Lower lobe of right lung (tissue), 2 donors: ENCODE results near the gene MTCL1. TPM values are rescaled to one million over a fixed set of nuclear protein-coding genes. Genes with fewer than 3 reads are reported as not detected.

Experiments used
- ATAC-seq, 2 donors: fragments of 200-7000 bp; cut with Tn5 transposase; one replicate each; pipeline ENCODE4 v1.9.1; 2020 to 2022; ENCODE audit warnings: mild to moderate bottlenecking in 2 of 2, moderate library complexity in 2 of 2
- DNase-seq: peaks from one replicate; pipeline ENCODE4 v3.0.0-alpha.2; 2020
- H3K27ac ChIP-seq: fragments of 200-600 bp; one replicate; pipeline ENCODE4 v1.8.0; 2022
- H3K27me3 ChIP-seq: fragments of 200-600 bp; one replicate; pipeline ENCODE4 v1.8.0; 2022; ENCODE audit warnings: low read depth
- H3K36me3 ChIP-seq: fragments of 200-600 bp; one replicate; pipeline ENCODE4 v1.8.0; 2022; ENCODE audit warnings: mild to moderate bottlenecking
- H3K4me1 ChIP-seq: fragments of 200-600 bp; one replicate; pipeline ENCODE4 v1.8.0; 2022
- H3K4me3 ChIP-seq: fragments of 200-600 bp; one replicate; pipeline ENCODE4 v1.8.0; 2022; ENCODE audit warnings: mild to moderate bottlenecking
- H3K9me3 ChIP-seq: fragments of 200-600 bp; one replicate; pipeline ENCODE4 v1.8.0; 2022
- intact Hi-C: fragments of 100-400 bp; cut with DNase I; formaldehyde crosslinking; loops from one replicate; pipeline ENCODE4 v1.11.0; 2022
- total RNA-seq: library from RNA; stranded (reverse); fragmentation: NEBNext Ultra II Directional; extraction: Animal tissue kit (Norgen Biotek cat#: 25700); gene quantifications from one replicate; pipeline ENCODE4 v1.2.1, GENCODE V29; 2021
- TF ChIP-seq, protein P1 (sequence below): fragments of 200-600 bp; IDR thresholded peaks from one replicate; pipeline ENCODE4 v1.8.0; 2022; ENCODE audit warnings: antibody characterized with exemption, mild to moderate bottlenecking
- donor health status: DM: no; HTN: yes; CAD: no; lungs with severe emphysema.

The MTCL1 gene
- total RNA-seq, 1 donor from 2014 or later, result 7.9 TPM

GRCh38 chr18:8720141-8720540 lies 14.8 kb downstream of the MTCL1 start:
- DNase-seq (no peak), ATAC-seq (no peak)
- TF ChIP-seq, protein P1, sequence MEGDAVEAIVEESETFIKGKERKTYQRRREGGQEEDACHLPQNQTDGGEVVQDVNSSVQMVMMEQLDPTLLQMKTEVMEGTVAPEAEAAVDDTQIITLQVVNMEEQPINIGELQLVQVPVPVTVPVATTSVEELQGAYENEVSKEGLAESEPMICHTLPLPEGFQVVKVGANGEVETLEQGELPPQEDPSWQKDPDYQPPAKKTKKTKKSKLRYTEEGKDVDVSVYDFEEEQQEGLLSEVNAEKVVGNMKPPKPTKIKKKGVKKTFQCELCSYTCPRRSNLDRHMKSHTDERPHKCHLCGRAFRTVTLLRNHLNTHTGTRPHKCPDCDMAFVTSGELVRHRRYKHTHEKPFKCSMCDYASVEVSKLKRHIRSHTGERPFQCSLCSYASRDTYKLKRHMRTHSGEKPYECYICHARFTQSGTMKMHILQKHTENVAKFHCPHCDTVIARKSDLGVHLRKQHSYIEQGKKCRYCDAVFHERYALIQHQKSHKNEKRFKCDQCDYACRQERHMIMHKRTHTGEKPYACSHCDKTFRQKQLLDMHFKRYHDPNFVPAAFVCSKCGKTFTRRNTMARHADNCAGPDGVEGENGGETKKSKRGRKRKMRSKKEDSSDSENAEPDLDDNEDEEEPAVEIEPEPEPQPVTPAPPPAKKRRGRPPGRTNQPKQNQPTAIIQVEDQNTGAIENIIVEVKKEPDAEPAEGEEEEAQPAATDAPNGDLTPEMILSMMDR, result no peak
- H3K9me3 ChIP-seq, result no peaks in the 10 kb centered on the region
- no peak overlapping the region for H3K27ac ChIP-seq
- no peak overlapping the region for H3K4me3 ChIP-seq
- H3K4me1 ChIP-seq, result no peaks in the 10 kb centered on the region
- no peaks in the 10 kb centered on the region for H3K36me3 ChIP-seq
- no peaks in the 10 kb centered on the region for H3K27me3 ChIP-seq
- intact Hi-C loops, result no loop called here

DNA sequence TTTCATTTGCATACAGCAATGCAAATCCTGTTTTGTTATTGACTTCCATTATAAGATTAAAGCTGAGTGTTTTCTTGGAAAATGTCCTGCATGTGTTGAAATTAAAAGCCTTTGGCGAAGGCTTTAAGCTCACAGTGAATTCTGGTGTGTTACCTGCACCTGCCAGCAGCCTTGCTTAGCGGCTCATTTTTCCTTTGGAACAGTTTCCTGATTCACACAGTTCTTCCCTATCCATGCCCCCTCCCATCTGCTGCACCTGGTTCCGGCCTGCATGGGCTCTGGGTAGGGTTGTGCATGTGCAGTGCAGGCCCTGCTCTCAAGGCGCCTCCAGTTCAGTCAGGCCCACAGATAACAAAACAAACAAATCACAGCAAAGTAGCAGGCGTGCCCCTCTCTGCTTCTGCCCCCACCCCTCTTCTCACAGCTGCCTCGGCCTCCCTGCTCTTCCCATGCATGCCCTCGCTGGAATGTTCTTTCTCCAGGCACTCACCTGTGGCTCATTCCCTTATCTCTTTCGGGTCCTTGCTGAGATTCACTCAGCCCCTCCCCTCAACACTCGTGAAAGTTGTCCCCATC lies 15.8 kb downstream of the MTCL1 start:
- TF ChIP-seq, protein P1, result no peak
- Histone ChIP-seq H3K4me1 (no peaks in the 10 kb centered on the region), H3K4me3 (no peak overlapping the region), H3K27ac (no peak overlapping the region), H3K36me3 (no peaks in the 10 kb centered on the region), H3K27me3 (no peaks in the 10 kb centered on the region), H3K9me3 (no peaks in the 10 kb centered on the region)
- intact Hi-C loops, result no loop called here
- no peak for DNase-seq
- ATAC-seq, result no peak

- Histone ChIP-seq H3K4me3 (no peak overlapping the region), H3K27ac (no peak overlapping the region), H3K36me3 (no peaks in the 10 kb centered on the region), H3K4me1 (no peaks in the 10 kb centered on the region), H3K27me3 (no peaks in the 10 kb centered on the region), H3K9me3 (no peaks in the 10 kb centered on the region)
- DNase-seq, result no peak
- peak; percentile 39 to 41 for ATAC-seq
- TF ChIP-seq, protein P1, result no peak
- intact Hi-C loops, result no loop called here
These were observed 16.4 kb downstream of the MTCL1 start for GRCh38 chr18:8721716-8722115.

DNA sequence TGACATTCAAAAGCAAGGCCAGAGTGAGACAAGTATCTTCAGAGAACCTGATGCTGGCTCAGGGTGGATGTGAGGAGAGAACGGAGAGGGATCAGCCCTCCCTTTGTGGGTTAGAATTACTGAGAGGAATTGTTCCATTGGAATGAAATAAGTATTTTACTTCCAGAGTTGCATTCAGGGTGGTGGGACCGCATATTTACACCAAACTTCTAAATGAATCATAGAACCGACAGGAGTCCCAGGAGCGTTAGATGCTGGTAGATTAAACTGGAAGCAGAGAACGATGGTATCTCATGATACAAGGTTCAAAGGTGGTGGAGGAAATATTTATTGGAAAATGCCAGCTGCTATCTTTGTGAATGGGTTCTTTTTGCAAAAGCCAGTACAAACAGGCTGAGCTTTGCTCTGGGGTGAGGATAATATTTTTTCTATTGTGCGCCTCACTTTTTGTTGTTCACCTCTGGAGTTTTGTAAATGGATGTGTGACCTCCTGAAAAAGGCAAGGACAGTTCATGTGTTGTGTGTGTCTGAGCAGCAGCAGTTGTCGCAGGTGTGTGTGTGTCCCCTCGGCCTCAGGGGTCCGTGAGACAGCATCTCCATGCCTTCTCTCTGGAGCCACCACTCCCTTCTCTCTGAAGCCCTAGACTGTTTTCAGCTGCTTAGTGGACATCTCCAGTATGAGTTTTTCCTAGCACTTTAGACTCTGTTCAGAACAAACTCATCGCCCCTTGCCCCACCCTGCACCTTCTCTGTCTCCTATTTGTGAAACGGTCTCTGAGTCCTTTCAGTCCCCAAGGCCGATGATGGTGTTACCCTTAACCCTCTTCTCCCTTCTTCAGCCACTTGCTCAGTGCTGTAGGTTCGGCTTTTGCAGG lies 17.8 kb downstream of the MTCL1 start:
- TF ChIP-seq, protein P1, result no peak
- DNase-seq, result no peak
- intact Hi-C loops, result no loop called here
- no peaks in the 10 kb centered on the region for H3K4me1 ChIP-seq
- no peaks in the 10 kb centered on the region for H3K36me3 ChIP-seq
- no peak overlapping the region for H3K27ac ChIP-seq
- no peak overlapping the region for H3K4me3 ChIP-seq
- no peaks in the 10 kb centered on the region for H3K27me3 ChIP-seq
- ATAC-seq, result no peak
- no peaks in the 10 kb centered on the region for H3K9me3 ChIP-seq

DNA sequence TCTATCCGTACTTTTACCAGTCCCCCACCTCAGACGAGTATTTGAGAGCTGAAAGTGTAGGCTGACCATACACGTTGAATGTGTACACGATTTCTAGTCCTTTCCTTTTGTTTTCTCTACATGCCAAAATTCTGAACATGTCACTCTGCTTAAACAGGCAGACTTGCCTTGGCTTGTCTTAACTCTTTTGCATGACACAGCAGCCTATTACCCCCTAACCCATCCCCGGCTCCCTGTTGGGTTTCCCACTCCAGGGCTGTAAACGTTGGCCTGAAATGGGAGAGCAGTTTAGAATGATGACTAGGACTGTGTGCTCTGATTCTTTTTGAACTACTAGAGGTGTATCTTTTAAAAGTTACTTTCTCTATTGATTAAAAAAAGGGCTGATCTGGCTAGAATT lies 19.1 kb downstream of the MTCL1 start:
- no peaks in the 10 kb centered on the region for H3K27me3 ChIP-seq
- TF ChIP-seq, protein P1, result no peak
- no peaks in the 10 kb centered on the region for H3K4me1 ChIP-seq
- H3K36me3 ChIP-seq, result no peaks in the 10 kb centered on the region
- no peak overlapping the region for H3K4me3 ChIP-seq
- no peak for DNase-seq
- ATAC-seq, result no peak
- no peak overlapping the region for H3K27ac ChIP-seq
- no peaks in the 10 kb centered on the region for H3K9me3 ChIP-seq
- intact Hi-C loops, result no loop called here
